DOHH2 (cell line): Measurements from ENCODE around the gene CRX.

Experiments used
- H3F3A ChIP-seq: fragments of 200-600 bp; sonication (generic), shearing (Covaris generic); 2 replicates; pipeline ENCODE4 v1.6.0; 2016; ENCODE audit warnings: antibody characterized with exemption, mild to moderate bottlenecking; ENCODE audit not compliant: control insufficient read depth, insufficient read depth
- H3K27ac ChIP-seq: fragments of 200-600 bp; sonication (generic); 2 replicates; pipeline ENCODE4 v1.5.1; 2014; ENCODE audit warnings: low read depth, mild to moderate bottlenecking, low read length, moderate library complexity
- H3K27me3 ChIP-seq: fragments of 200-600 bp; sonication (generic); 2 replicates; pipeline ENCODE4 v1.6.1; 2014; ENCODE audit warnings: mild to moderate bottlenecking, low read length, mixed read lengths; ENCODE audit not compliant: control insufficient read depth
- H3K36me3 ChIP-seq: fragments of 200-600 bp; sonication (generic); 2 replicates; pipeline ENCODE4 v1.6.1; 2014; ENCODE audit warnings: mild to moderate bottlenecking, low read length, moderate library complexity, mixed read lengths; ENCODE audit not compliant: control insufficient read depth
- H3K4me1 ChIP-seq: fragments of 200-600 bp; sonication (generic); 2 replicates; pipeline ENCODE4 v1.6.1; 2014; ENCODE audit warnings: mild to moderate bottlenecking, low read length, mixed read lengths; ENCODE audit not compliant: control insufficient read depth
- H3K4me2 ChIP-seq: fragments of 200-600 bp; sonication (generic); 2 replicates; pipeline ENCODE4 v1.6.0; 2014; ENCODE audit warnings: mild to moderate bottlenecking, low read length, moderate library complexity
- H3K4me3 ChIP-seq: fragments of 200-600 bp; sonication (generic); 2 replicates; pipeline ENCODE4 v1.5.1; 2014; ENCODE audit warnings: mild to moderate bottlenecking, low read length, mixed read lengths
- H3K79me2 ChIP-seq: fragments of 200-600 bp; sonication (generic); 2 replicates; pipeline ENCODE4 v1.6.1; 2014; ENCODE audit warnings: mild to moderate bottlenecking, low read length, mixed read lengths; ENCODE audit not compliant: control insufficient read depth
- H3K9me2 ChIP-seq: fragments of 200-600 bp; sonication (generic); replicated peaks from 2 replicates; pipeline ENCODE4 v1.6.1; 2014; ENCODE audit warnings: mild to moderate bottlenecking, low read length, mixed read lengths; ENCODE audit not compliant: control insufficient read depth
- H3K9me3 ChIP-seq: fragments of 200-600 bp; sonication (generic); 2 replicates; pipeline ENCODE4 v1.6.1; 2014; ENCODE audit warnings: antibody characterized with exemption, low read length, mixed read lengths; ENCODE audit not compliant: control insufficient read depth, insufficient read depth
- H4K20me1 ChIP-seq: fragments of 200-600 bp; sonication (generic); 2 replicates; pipeline ENCODE4 v1.6.0; 2014; ENCODE audit warnings: low read depth, mild to moderate bottlenecking, antibody characterized with exemption, low read length, moderate library complexity; ENCODE audit not compliant: control insufficient read depth, insufficient read depth
- EZH2phosphoT487 ChIP-seq: fragments of 200-600 bp; sonication (generic); IDR thresholded peaks from 2 replicates; pipeline ENCODE4 v1.6.1; 2017; ENCODE audit warnings: borderline replicate concordance, mild to moderate bottlenecking, antibody characterized with exemption, low read length, moderate library complexity, mixed read lengths
- TF ChIP-seq, protein P1 (sequence below): fragments of 200-600 bp; sonication (generic); IDR thresholded peaks from one replicate; pipeline ENCODE4 v1.5.1; 2014; ENCODE audit warnings: antibody characterized with exemption, mild to moderate bottlenecking, low read depth, low read length; ENCODE audit not compliant: poor library complexity, severe bottlenecking

CRX gene

DNA sequence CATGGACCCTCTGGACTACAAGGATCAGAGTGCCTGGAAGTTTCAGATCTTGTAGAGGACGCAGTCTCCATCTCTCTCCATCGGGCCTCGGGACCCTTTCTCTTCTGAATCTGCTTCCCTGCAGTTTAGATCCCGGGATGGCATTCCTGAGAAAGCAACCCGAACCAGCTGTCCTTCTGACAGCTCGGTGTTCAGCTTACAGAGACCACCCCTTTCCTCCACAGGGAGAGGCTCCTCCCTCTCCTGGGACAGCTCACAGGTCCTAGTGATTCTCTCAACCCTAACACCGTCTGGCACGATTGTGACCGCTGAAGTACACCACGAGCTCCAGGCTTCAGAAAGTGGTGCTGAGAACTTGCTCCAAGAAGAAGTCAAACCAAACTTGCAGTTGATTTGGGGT, 18.2 kb downstream of the CRX start:
- Histone ChIP-seq H3F3A (no peaks in the 10 kb centered on the region), H3K4me3 (no peak overlapping the region), H3K27me3 (no peaks in the 10 kb centered on the region), H3K4me2 (no peak overlapping the region), H3K4me1 (no peaks in the 10 kb centered on the region), H4K20me1 (no peaks in the 10 kb centered on the region), H3K9me3 (peaks cover 4% of the 10 kb centered on the region; the same call in 1 of the 2 replicates), H3K79me2 (no peaks in the 10 kb centered on the region), H3K27ac (no peak overlapping the region), H3K9me2 (no peaks in the 10 kb centered on the region), H3K36me3 (no peaks in the 10 kb centered on the region)
- TF ChIP-seq, protein P1, sequence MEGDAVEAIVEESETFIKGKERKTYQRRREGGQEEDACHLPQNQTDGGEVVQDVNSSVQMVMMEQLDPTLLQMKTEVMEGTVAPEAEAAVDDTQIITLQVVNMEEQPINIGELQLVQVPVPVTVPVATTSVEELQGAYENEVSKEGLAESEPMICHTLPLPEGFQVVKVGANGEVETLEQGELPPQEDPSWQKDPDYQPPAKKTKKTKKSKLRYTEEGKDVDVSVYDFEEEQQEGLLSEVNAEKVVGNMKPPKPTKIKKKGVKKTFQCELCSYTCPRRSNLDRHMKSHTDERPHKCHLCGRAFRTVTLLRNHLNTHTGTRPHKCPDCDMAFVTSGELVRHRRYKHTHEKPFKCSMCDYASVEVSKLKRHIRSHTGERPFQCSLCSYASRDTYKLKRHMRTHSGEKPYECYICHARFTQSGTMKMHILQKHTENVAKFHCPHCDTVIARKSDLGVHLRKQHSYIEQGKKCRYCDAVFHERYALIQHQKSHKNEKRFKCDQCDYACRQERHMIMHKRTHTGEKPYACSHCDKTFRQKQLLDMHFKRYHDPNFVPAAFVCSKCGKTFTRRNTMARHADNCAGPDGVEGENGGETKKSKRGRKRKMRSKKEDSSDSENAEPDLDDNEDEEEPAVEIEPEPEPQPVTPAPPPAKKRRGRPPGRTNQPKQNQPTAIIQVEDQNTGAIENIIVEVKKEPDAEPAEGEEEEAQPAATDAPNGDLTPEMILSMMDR, result no peak
- no peak for TF ChIP-seq EZH2phosphoT487

DNA sequence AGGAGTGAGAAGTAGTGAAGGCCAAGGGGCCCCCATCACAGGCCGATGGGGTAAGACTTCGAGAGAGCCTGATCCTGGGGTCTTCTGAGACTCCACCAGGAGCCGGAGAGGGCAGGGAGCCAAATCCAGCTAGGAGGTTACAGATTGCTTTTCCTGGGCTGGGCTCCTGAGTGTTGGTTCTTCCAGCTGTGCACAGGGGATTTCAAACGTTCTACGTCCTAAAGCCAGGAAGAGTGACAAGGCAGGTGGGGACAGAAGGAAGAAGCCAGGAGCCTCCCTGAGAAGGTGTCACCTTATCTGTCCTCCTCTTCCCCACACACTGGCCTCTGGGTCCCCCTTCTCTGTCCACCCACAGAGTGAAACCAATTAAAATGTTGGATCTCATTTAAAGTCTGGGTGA, 21.2 kb downstream of the CRX start:
- H3K27ac ChIP-seq, result no peak overlapping the region
- H3K9me3 ChIP-seq, result peaks cover 2% of the 10 kb centered on the region; the same call in 1 of the 2 replicates

DNA sequence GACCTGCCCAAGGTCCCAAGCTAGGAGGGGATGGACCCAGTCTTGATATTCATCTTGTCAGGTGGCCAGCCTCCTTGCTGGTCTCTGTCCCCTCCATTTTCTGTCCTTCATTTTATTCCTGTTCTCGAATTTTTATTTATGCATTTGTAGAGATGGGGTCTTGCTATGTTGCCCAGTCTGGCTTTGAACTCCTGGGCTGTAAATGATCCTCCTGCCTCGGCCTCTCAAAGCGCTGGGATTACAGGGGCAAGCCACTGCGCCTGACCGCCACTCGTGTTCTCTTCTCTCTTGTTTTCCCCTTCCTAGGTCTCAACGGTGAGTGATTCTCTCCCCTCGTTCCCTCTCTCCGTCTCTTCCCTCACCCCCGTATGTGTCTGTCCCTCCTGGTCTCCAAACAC, 26.7 kb downstream of the CRX start:
- Histone ChIP-seq H3F3A (no peaks in the 10 kb centered on the region), H4K20me1 (no peaks in the 10 kb centered on the region), H3K9me3 (no peaks in the 10 kb centered on the region), H3K27me3 (no peaks in the 10 kb centered on the region), H3K4me3 (no peak overlapping the region), H3K9me2 (no peaks in the 10 kb centered on the region), H3K79me2 (no peaks in the 10 kb centered on the region), H3K4me1 (no peaks in the 10 kb centered on the region), H3K4me2 (no peak overlapping the region), H3K27ac (no peak overlapping the region), H3K36me3 (no peaks in the 10 kb centered on the region)
- TF ChIP-seq, protein P1, result no peak
- TF ChIP-seq EZH2phosphoT487, result no peak

More for the DNA sequence above, 21.2 kb downstream of the CRX start:
- H3K4me3 ChIP-seq, result no peak overlapping the region
- H3K4me2 ChIP-seq, result no peak overlapping the region
- H3F3A ChIP-seq, result no peaks in the 10 kb centered on the region
- H4K20me1 ChIP-seq, result no peaks in the 10 kb centered on the region
- H3K4me1 ChIP-seq, result no peaks in the 10 kb centered on the region
- TF ChIP-seq EZH2phosphoT487, result no peak
- TF ChIP-seq, protein P1, result no peak
- H3K79me2 ChIP-seq, result no peaks in the 10 kb centered on the region
- no peaks in the 10 kb centered on the region for H3K9me2 ChIP-seq
- H3K27me3 ChIP-seq, result no peaks in the 10 kb centered on the region
- H3K36me3 ChIP-seq, result no peaks in the 10 kb centered on the region
